ENCODE results near the gene ADH1B. TPM values are rescaled to one million over a fixed set of nuclear protein-coding genes. Genes with fewer than 3 reads are reported as not detected.

ADH1B gene
- total and polyA plus RNA-seq, 2 experiments from 2014 or later, result not detected

- Histone ChIP-seq H3K79me2 (replicated peaks; ENCODE audit: insufficient read depth) (no peaks in the 10 kb centered on the region), H3K9me2 (ENCODE audit: insufficient read depth) (peaks cover 3% of the 10 kb centered on the region; the same call in 1 of the 2 replicates), H3K4me1 (ENCODE audit: insufficient read depth) (no peaks in the 10 kb centered on the region), H3K4me2 (no peak overlapping the region), H3K27ac (ENCODE audit: low read depth) (no peak overlapping the region), H3K27me3 (ENCODE audit: insufficient read depth) (no peaks in the 10 kb centered on the region), H3F3A (replicated peaks; ENCODE audit: low read depth) (no peaks in the 10 kb centered on the region), H2AFZ (no peak overlapping the region), H3K36me3 (ENCODE audit: insufficient read depth) (no peaks in the 10 kb centered on the region), H4K20me1 (replicated peaks; ENCODE audit: insufficient read depth) (no peaks in the 10 kb centered on the region), H3K4me3 (no peak overlapping the region)
- no peak overlapping the region for H3K4me3 Mint-ChIP-seq
- no peak for DNase-seq (ENCODE audit: low spot score)
- peaks cover 17% of the 10 kb centered on the region for H3K36me3 Mint-ChIP-seq (ENCODE audit: low read depth)
- no peaks in the 10 kb centered on the region for H3K27me3 Mint-ChIP-seq (ENCODE audit: insufficient read depth, low read depth, poor library complexity)
- no peak for ATAC-seq
- peaks cover 58% of the 10 kb centered on the region for H3K9me3 Mint-ChIP-seq
- TF ChIP-seq ETS1 (IDR thresholded peaks at IDR 0.05) (no peak), CTCF (conservative IDR thresholded peaks at IDR 0.05; ENCODE audit: low read depth in 2 of 2) (no peak), POLR2AphosphoS5 (IDR thresholded peaks at IDR 0.05; ENCODE audit: low read depth) (no peak), CREB1 (CRISPR knock-in tag; IDR thresholded peaks at IDR 0.05; ENCODE audit: low read depth) (no peak), EZH2 (IDR thresholded peaks at IDR 0.05; ENCODE audit: low read depth, unreplicated experiment) (no peak), ZNF331 (CRISPR knock-in tag; IDR thresholded peaks at IDR 0.05; ENCODE audit: low read depth) (no peak)
- no peak overlapping the region for H3K27ac Mint-ChIP-seq
- peaks cover 7% of the 10 kb centered on the region; the same call in 2 of the 3 replicates for H3K4me1 Mint-ChIP-seq
Measured at GRCh38 chr4:99357948-99358347, 36.7 kb upstream of the ADH1B start.

GRCh38 chr4:99356992-99357391 lies 35.8 kb upstream of the ADH1B start:
- Histone ChIP-seq H4K20me1 (replicated peaks; ENCODE audit: insufficient read depth) (no peaks in the 10 kb centered on the region), H3K4me2 (no peak overlapping the region), H3K79me2 (replicated peaks; ENCODE audit: insufficient read depth) (no peaks in the 10 kb centered on the region), H2AFZ (no peak overlapping the region), H3F3A (replicated peaks; ENCODE audit: low read depth) (no peaks in the 10 kb centered on the region), H3K27ac (ENCODE audit: low read depth) (no peak overlapping the region), H3K36me3 (ENCODE audit: insufficient read depth) (no peaks in the 10 kb centered on the region), H3K4me3 (no peak overlapping the region), H3K4me1 (ENCODE audit: insufficient read depth) (no peaks in the 10 kb centered on the region), H3K9me2 (ENCODE audit: insufficient read depth) (0 out of 2 replicates have a peak, but pooled peaks cover 3% of the 10 kb centered on the region), H3K27me3 (ENCODE audit: insufficient read depth) (no peaks in the 10 kb centered on the region)
- DNase-seq (ENCODE audit: low spot score), result no peak
- H3K36me3 Mint-ChIP-seq (ENCODE audit: low read depth), result peaks cover 17% of the 10 kb centered on the region
- no peaks in the 10 kb centered on the region for H3K27me3 Mint-ChIP-seq (ENCODE audit: insufficient read depth, low read depth, poor library complexity)
- peaks cover 58% of the 10 kb centered on the region for H3K9me3 Mint-ChIP-seq
- H3K4me3 Mint-ChIP-seq, result no peak overlapping the region
- peaks cover 7% of the 10 kb centered on the region; the same call in 2 of the 3 replicates for H3K4me1 Mint-ChIP-seq
- H3K27ac Mint-ChIP-seq, result no peak overlapping the region
- ATAC-seq, result no peak
- TF ChIP-seq REST (IDR thresholded peaks at IDR 0.05; ENCODE audit: unreplicated experiment) (no peak), ZNF462 (CRISPR knock-in tag; IDR thresholded peaks at IDR 0.05) (no peak)

Data from GM23338 (cell line).